PC-3 (cell line): ENCODE measurements around the gene CCDC167.

Experiments used
- EZH2 ChIP-seq: fragments of 300-600 bp; sonication (generic); IDR thresholded peaks from one replicate; pipeline ENCODE4 v1.6.1; 2017; ENCODE audit warnings: antibody characterized with exemption, mild to moderate bottlenecking, low read length; ENCODE audit not compliant: unreplicated experiment
- EZH2phosphoT487 ChIP-seq: fragments of 300-600 bp; sonication (generic); IDR thresholded peaks from 2 replicates; pipeline ENCODE4 v1.6.1; 2018; ENCODE audit warnings: mild to moderate bottlenecking, antibody characterized with exemption, low read length, borderline replicate concordance
- TF ChIP-seq, protein P1 (sequence below): fragments of 300-600 bp; sonication (generic); conservative IDR thresholded peaks from 2 replicates; pipeline ENCODE4 v1.5.1; 2017; ENCODE audit warnings: antibody characterized with exemption, low read depth, mild to moderate bottlenecking, low read length

DNA sequence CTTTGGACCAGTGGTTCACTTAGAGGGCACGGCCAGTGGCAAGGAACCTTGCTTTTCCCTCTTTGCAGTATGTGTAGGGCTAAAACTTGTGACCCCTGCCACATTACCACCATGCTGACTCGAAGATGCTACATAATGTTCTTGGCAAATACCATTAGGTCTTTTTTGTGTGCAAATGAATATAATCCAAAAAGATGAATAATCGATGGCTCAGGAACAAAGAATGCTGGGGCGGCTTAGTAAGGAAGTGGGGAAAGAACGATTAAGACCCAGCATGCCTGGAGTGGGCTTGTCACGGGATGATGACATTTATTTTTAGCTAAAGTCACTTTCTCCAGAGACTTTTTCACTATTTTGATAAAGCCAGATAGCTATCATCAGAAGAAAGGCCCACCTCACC is 43.6 kb downstream of the CCDC167 start:
- TF ChIP-seq, protein P1, sequence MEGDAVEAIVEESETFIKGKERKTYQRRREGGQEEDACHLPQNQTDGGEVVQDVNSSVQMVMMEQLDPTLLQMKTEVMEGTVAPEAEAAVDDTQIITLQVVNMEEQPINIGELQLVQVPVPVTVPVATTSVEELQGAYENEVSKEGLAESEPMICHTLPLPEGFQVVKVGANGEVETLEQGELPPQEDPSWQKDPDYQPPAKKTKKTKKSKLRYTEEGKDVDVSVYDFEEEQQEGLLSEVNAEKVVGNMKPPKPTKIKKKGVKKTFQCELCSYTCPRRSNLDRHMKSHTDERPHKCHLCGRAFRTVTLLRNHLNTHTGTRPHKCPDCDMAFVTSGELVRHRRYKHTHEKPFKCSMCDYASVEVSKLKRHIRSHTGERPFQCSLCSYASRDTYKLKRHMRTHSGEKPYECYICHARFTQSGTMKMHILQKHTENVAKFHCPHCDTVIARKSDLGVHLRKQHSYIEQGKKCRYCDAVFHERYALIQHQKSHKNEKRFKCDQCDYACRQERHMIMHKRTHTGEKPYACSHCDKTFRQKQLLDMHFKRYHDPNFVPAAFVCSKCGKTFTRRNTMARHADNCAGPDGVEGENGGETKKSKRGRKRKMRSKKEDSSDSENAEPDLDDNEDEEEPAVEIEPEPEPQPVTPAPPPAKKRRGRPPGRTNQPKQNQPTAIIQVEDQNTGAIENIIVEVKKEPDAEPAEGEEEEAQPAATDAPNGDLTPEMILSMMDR: no peak
- TF ChIP-seq EZH2 (no peak), EZH2phosphoT487 (no peak)
